HepG2 (cell line): Measurements from ENCODE around the gene CFAP70. TPM values are rescaled to one million over a fixed set of nuclear protein-coding genes. Genes with fewer than 3 reads are reported as not detected.

Experiments
- ARID2 ChIP-seq: sonication (generic); formaldehyde crosslinking; IDR thresholded peaks from 2 replicates; pipeline ENCODE4 v1.8.1; 2022; ENCODE audit warnings: mild to moderate bottlenecking, missing genetic modification reagents, borderline replicate concordance
- CCAR2 ChIP-seq: fragments of 200-400 bp; formaldehyde crosslinking; optimal IDR thresholded peaks from 2 replicates; pipeline ENCODE3; 2018; ENCODE audit warnings: low read depth, mild to moderate bottlenecking, low read length, moderate library complexity
- EHMT2 ChIP-seq: fragments of 200-600 bp; sonication (generic); IDR thresholded peaks from 2 replicates; pipeline ENCODE4 v1.7.0; 2017; ENCODE audit warnings: antibody characterized with exemption, low read depth, low read length, borderline replicate concordance
- ELF1 ChIP-seq: sonication (generic); formaldehyde crosslinking; IDR thresholded peaks from 2 replicates; pipeline ENCODE4 v1.4.0; 2020; ENCODE audit warnings: missing genetic modification reagents
- FOXJ3 ChIP-seq: sonication (generic); formaldehyde crosslinking; IDR thresholded peaks from 2 replicates; pipeline ENCODE4 v1.4.0; 2020; ENCODE audit warnings: missing genetic modification reagents, mild to moderate bottlenecking, borderline replicate concordance
- HOXA7 ChIP-seq: sonication (generic); formaldehyde crosslinking; IDR thresholded peaks from 2 replicates; pipeline ENCODE4 v1.8.1; 2022; ENCODE audit warnings: mild to moderate bottlenecking, missing genetic modification reagents, moderate library complexity
- KDM5B ChIP-seq: sonication (generic); formaldehyde crosslinking; IDR thresholded peaks from 2 replicates; pipeline ENCODE4 v1.4.0; 2020; ENCODE audit warnings: missing genetic modification reagents, mild to moderate bottlenecking, borderline replicate concordance
- POLR2A ChIP-seq, 2 experiments: IDR thresholded peaks; 2 replicates each; pipeline ENCODE4 v1.6.1; 2011; ENCODE audit warnings: low read depth in 2 of 2, low read length in 2 of 2, mild to moderate bottlenecking in 1 of 2, moderate library complexity in 1 of 2; ENCODE audit not compliant: insufficient read depth in 1 of 2
- RORA ChIP-seq: sonication (generic); formaldehyde crosslinking; IDR thresholded peaks from 2 replicates; pipeline ENCODE4 v1.5.0; 2020; ENCODE audit warnings: mild to moderate bottlenecking, missing genetic modification reagents, moderate library complexity
- SETDB1 ChIP-seq: sonication (generic); formaldehyde crosslinking; IDR thresholded peaks from 2 replicates; pipeline ENCODE4 v1.5.1; 2020; ENCODE audit warnings: missing genetic modification reagents, mild to moderate bottlenecking, borderline replicate concordance
- SIN3B ChIP-seq: fragments of 150-350 bp; IDR thresholded peaks from 2 replicates; pipeline ENCODE4 v1.6.1; 2014; ENCODE audit warnings: low read length
- XRCC5 ChIP-seq: fragments of 200-400 bp; formaldehyde crosslinking; optimal IDR thresholded peaks from 2 replicates; pipeline ENCODE3; 2017; ENCODE audit warnings: mild to moderate bottlenecking, low read length
- ZFX ChIP-seq: sonication (generic); formaldehyde crosslinking; IDR thresholded peaks from 2 replicates; pipeline ENCODE4 v1.4.0; 2020; ENCODE audit warnings: mild to moderate bottlenecking, low read depth, missing genetic modification reagents, moderate library complexity
- ZKSCAN5 ChIP-seq: sonication (generic); formaldehyde crosslinking; IDR thresholded peaks from 2 replicates; pipeline ENCODE4 v1.5.1; 2020; ENCODE audit warnings: mild to moderate bottlenecking, missing genetic modification reagents
- ZNF569 ChIP-seq: sonication (generic); formaldehyde crosslinking; IDR thresholded peaks from 2 replicates; pipeline ENCODE4 v1.5.0; 2020; ENCODE audit warnings: mild to moderate bottlenecking, missing genetic modification reagents, moderate library complexity, borderline replicate concordance
- ZNF614 ChIP-seq: IDR thresholded peaks from 2 replicates; pipeline ENCODE4 v1.6.1; 2018; ENCODE audit warnings: missing biosample characterization, missing genetic modification reagents, inconsistent platforms, borderline replicate concordance
- ZNF746 ChIP-seq: sonication (generic); formaldehyde crosslinking; IDR thresholded peaks from 2 replicates; pipeline ENCODE4 v1.8.0; 2022; ENCODE audit warnings: mild to moderate bottlenecking, missing genetic modification reagents
- polyA plus RNA-seq, 8 experiments: library from polyadenylated mRNA; depleted of rRNA in 3 of 8; stranded (reverse) in 7 of 8; unstranded in 1 of 8; fragments of >200 nt; fragmentation: Illumina TruSeq in 4 of 8; extraction: Trizol in 4 of 8; gene quantifications; 2 replicates each; pipeline versions ENCODE4 v1.2.1 to v1.2.3, GENCODE V29; 2011 to 2016; ENCODE audit warnings: low read depth in 4 of 8, missing spikeins in 1 of 8, mixed read lengths in 1 of 8; ENCODE audit not compliant: insufficient read depth in 1 of 8
- total RNA-seq, 5 experiments: library from RNA; depleted of rRNA; stranded (reverse); fragments of >200 nt; fragmentation: Illumina TruSeq; extraction: Trizol; gene quantifications; 2 replicates each; pipeline ENCODE4 v1.2.3, GENCODE V29; 2016; ENCODE audit warnings: low read depth in 1 of 5
- TF ChIP-seq, protein P1 (sequence below): sonication (generic); formaldehyde crosslinking; IDR thresholded peaks from 2 replicates; pipeline ENCODE4 v1.5.0; 2020; ENCODE audit warnings: mild to moderate bottlenecking, missing genetic modification reagents, borderline replicate concordance
- TF ChIP-seq, protein P2 (sequence below): sonication (generic); formaldehyde crosslinking; IDR thresholded peaks from 2 replicates; pipeline ENCODE4 v1.8.0; 2022; ENCODE audit warnings: mild to moderate bottlenecking, missing genetic modification reagents
- TF ChIP-seq, protein P3 (sequence below), 2 experiments: sonication (generic) in 1 of 2; formaldehyde crosslinking in 1 of 2; IDR thresholded peaks; 2 replicates each; pipeline versions ENCODE4 v1.4.0 to v1.6.1; 2016 to 2020; ENCODE audit warnings: borderline replicate concordance in 1 of 2, low read depth in 1 of 2, mild to moderate bottlenecking in 1 of 2, missing genetic modification reagents in 1 of 2
- TF ChIP-seq, protein P4 (sequence below): sonication (generic); formaldehyde crosslinking; IDR thresholded peaks from 2 replicates; pipeline ENCODE4 v1.8.1; 2023; ENCODE audit warnings: mild to moderate bottlenecking, missing genetic modification reagents, borderline replicate concordance

Gene CFAP70
- total and polyA plus RNA-seq, 2 of the 13 experiments (the other 11 are each of a cell fraction or from before 2014, with no cell fraction given) = 0.27 to 0.38 TPM

DNA sequence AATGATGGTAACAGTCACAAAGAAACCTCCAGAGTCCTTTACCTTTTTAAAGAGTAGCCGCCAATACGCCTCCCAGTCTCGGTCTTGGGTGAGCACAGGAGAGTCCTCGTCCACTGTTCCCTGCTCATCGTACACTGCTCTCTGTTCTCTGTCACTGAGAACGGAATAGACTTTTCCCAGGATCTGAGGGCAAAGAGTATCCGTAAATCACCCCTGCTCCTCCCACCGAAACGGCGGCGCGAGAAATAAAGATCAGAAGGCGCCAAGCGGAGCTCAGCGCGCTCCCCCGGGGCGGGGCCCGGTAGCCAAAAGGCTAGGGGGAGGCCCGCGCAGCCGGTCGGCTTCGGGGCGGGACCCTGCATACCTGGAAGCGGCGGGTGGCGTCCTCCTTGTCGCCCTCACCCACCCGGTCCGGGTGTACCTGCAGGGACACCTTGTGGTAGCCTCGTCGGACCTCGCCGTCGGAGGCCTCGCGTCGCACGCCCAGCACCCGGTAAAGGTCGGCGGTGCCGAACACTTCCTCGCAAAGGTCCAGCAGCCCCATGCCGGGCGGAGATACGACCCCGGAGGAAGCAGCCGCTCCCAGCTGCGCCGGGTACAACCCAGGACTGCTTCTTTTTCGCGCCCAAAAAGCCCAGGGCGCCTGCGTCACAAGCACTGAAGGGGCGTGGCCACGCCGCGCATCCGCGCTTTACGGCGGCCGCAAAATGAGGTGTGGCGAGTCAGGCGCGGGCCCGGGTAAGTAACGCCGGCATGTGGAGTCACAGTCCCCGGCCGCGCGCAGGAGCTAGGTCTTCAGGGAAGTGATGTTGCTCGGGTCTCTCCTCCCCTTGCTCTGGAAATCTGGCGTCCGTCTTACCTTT lies 111.8 kb downstream of the CFAP70 start, which contains the start of gene DNAJC9 (continued):
- TF ChIP-seq CCAR2 (no peak), ZFX (CRISPR knock-in tag) (peak; percentile 76), POLR2A (IDR thresholded peaks at IDR 0.05; ENCODE audit: insufficient read depth in 1 of 2, low read depth in 2 of 2, low read length in 2 of 2) (peak; percentile 89 to 96), ZKSCAN5 (CRISPR knock-in tag) (no peak), ZNF746 (CRISPR knock-in tag) (peak; percentile 78), SETDB1 (CRISPR knock-in tag) (no peak), FOXJ3 (CRISPR knock-in tag) (peak; percentile 55; the same call in 1 of the 2 replicates), HOXA7 (CRISPR knock-in tag) (no peak), SIN3B (peak; percentile 71), EHMT2 (no peak), ARID2 (peak; percentile 96), ZNF569 (no peak), KDM5B (CRISPR knock-in tag) (peak; percentile 97), RORA (CRISPR knock-in tag) (no peak), XRCC5 (peak; percentile 85), ELF1 (CRISPR knock-in tag) (peak; percentile 73; the same call in 1 of the 2 replicates), ZNF614 (CRISPR knock-in tag) (peak; percentile 54; the same call in 1 of the 2 replicates)
- TF ChIP-seq, protein P1, sequence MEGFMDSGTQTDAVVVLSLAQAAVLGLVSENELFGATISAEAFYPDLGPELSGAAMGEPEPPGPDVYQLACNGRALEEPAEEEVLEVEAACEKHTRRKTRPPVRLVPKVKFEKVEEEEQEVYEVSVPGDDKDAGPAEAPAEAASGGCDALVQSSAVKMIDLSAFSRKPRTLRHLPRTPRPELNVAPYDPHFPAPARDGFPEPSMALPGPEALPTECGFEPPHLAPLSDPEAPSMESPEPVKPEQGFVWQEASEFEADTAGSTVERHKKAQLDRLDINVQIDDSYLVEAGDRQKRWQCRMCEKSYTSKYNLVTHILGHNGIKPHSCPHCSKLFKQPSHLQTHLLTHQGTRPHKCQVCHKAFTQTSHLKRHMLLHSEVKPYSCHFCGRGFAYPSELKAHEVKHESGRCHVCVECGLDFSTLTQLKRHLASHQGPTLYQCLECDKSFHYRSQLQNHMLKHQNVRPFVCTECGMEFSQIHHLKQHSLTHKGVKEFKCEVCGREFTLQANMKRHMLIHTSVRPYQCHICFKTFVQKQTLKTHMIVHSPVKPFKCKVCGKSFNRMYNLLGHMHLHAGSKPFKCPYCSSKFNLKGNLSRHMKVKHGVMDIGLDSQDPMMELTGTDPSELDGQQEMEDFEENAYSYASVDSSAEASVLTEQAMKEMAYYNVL = peak; percentile 82; the same call in 1 of the 2 replicates
- TF ChIP-seq, protein P2, sequence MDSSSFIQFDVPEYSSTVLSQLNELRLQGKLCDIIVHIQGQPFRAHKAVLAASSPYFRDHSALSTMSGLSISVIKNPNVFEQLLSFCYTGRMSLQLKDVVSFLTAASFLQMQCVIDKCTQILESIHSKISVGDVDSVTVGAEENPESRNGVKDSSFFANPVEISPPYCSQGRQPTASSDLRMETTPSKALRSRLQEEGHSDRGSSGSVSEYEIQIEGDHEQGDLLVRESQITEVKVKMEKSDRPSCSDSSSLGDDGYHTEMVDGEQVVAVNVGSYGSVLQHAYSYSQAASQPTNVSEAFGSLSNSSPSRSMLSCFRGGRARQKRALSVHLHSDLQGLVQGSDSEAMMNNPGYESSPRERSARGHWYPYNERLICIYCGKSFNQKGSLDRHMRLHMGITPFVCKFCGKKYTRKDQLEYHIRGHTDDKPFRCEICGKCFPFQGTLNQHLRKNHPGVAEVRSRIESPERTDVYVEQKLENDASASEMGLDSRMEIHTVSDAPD = peak; percentile 73; the same call in 1 of the 2 replicates
- TF ChIP-seq, protein P3, sequence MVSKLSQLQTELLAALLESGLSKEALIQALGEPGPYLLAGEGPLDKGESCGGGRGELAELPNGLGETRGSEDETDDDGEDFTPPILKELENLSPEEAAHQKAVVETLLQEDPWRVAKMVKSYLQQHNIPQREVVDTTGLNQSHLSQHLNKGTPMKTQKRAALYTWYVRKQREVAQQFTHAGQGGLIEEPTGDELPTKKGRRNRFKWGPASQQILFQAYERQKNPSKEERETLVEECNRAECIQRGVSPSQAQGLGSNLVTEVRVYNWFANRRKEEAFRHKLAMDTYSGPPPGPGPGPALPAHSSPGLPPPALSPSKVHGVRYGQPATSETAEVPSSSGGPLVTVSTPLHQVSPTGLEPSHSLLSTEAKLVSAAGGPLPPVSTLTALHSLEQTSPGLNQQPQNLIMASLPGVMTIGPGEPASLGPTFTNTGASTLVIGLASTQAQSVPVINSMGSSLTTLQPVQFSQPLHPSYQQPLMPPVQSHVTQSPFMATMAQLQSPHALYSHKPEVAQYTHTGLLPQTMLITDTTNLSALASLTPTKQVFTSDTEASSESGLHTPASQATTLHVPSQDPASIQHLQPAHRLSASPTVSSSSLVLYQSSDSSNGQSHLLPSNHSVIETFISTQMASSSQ (IDR thresholded peaks at IDR 0.05; ENCODE audit: low read depth) = no peak
- TF ChIP-seq, protein P3 (CRISPR knock-in tag; IDR thresholded peaks at IDR 0.05; ENCODE audit: borderline replicate concordance) = peak; percentile 88; the same call in 1 of the 2 replicates
- TF ChIP-seq, protein P4, sequence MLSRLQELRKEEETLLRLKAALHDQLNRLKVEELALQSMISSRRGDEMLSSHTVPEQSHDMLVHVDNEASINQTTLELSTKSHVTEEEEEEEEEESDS = no peak
